ENCODE results near the gene TMEM164. TPM values are rescaled to one million over a fixed set of nuclear protein-coding genes. Genes with fewer than 3 reads are reported as not detected.

Gene TMEM164
- total RNA-seq, 1 donor from 2014 or later, result 18.7 TPM

- no peak overlapping the region for H3K4me3 Mint-ChIP-seq (ENCODE audit: unreplicated experiment)
- no peaks in the 10 kb centered on the region for H3K4me1 Mint-ChIP-seq (ENCODE audit: unreplicated experiment)
- no peak for DNase-seq (ENCODE audit: low spot score)
- TF ChIP-seq CTCF (IDR thresholded peaks at IDR 0.05; ENCODE audit: unreplicated experiment), result no peak
- no peak overlapping the region for H3K27ac Mint-ChIP-seq (ENCODE audit: unreplicated experiment)
- H3K36me3 Mint-ChIP-seq (ENCODE audit: low read depth, unreplicated experiment), result no peaks in the 10 kb centered on the region
- no peaks in the 10 kb centered on the region for H3K27me3 Mint-ChIP-seq (ENCODE audit: unreplicated experiment)
- no peaks in the 10 kb centered on the region for H3K9me3 Mint-ChIP-seq (ENCODE audit: unreplicated experiment)
Measured at GRCh38 chrX:110082161-110082560, 79.2 kb downstream of the TMEM164 start.

- DNase-seq (ENCODE audit: low spot score), result no peak
- Mint-ChIP-seq H3K36me3 (ENCODE audit: low read depth, unreplicated experiment) (no peaks in the 10 kb centered on the region), H3K27ac (ENCODE audit: unreplicated experiment) (no peak overlapping the region)
Measured at GRCh38 chrX:110086162-110086915, 83.4 kb downstream of the TMEM164 start.

GRCh38 chrX:110086916-110087484 is 84.1 kb downstream of the TMEM164 start:
- no peak for DNase-seq (ENCODE audit: low spot score)
- no peaks in the 10 kb centered on the region for H3K4me1 Mint-ChIP-seq (ENCODE audit: unreplicated experiment)
- no peaks in the 10 kb centered on the region for H3K27me3 Mint-ChIP-seq (ENCODE audit: unreplicated experiment)
- H3K4me3 Mint-ChIP-seq (ENCODE audit: unreplicated experiment), result no peak overlapping the region
- no peaks in the 10 kb centered on the region for H3K36me3 Mint-ChIP-seq (ENCODE audit: low read depth, unreplicated experiment)
- no peak overlapping the region for H3K27ac Mint-ChIP-seq (ENCODE audit: unreplicated experiment)
- H3K9me3 Mint-ChIP-seq (ENCODE audit: unreplicated experiment), result no peaks in the 10 kb centered on the region
- no peak for TF ChIP-seq CTCF (IDR thresholded peaks at IDR 0.05; ENCODE audit: unreplicated experiment)

More at GRCh38 chrX:110086162-110086915, 83.4 kb downstream of the TMEM164 start:
- Mint-ChIP-seq H3K4me1 (ENCODE audit: unreplicated experiment) (no peaks in the 10 kb centered on the region), H3K9me3 (ENCODE audit: unreplicated experiment) (no peaks in the 10 kb centered on the region), H3K27me3 (ENCODE audit: unreplicated experiment) (no peaks in the 10 kb centered on the region), H3K4me3 (ENCODE audit: unreplicated experiment) (no peak overlapping the region)
- no peak for TF ChIP-seq CTCF (IDR thresholded peaks at IDR 0.05; ENCODE audit: unreplicated experiment)

GRCh38 chrX:110087485-110088356 is 84.8 kb downstream of the TMEM164 start:
- Mint-ChIP-seq H3K4me3 (ENCODE audit: unreplicated experiment) (no peak overlapping the region), H3K4me1 (ENCODE audit: unreplicated experiment) (no peaks in the 10 kb centered on the region), H3K27me3 (ENCODE audit: unreplicated experiment) (no peaks in the 10 kb centered on the region), H3K9me3 (ENCODE audit: unreplicated experiment) (no peaks in the 10 kb centered on the region), H3K36me3 (ENCODE audit: low read depth, unreplicated experiment) (no peaks in the 10 kb centered on the region), H3K27ac (ENCODE audit: unreplicated experiment) (no peak overlapping the region)
- TF ChIP-seq CTCF (IDR thresholded peaks at IDR 0.05; ENCODE audit: unreplicated experiment), result no peak
- no peak for DNase-seq (ENCODE audit: low spot score)
